Endothelial cell of umbilical vein (primary cell): ENCODE results near the gene IGF2BP1. TPM values are rescaled to one million over a fixed set of nuclear protein-coding genes. Genes with fewer than 3 reads are reported as not detected.

Experiments
- BruUV-seq: library from RNA; stranded (reverse); fragments of 400-500 nt; replicated peaks from 2 replicates; lab custom pipeline; 2021; lab: Mats Ljungman, UMichigan
- CTCF ChIA-PET: fragments of 300-600, 350-600 bp; sonication (Branson Sonifier 250); formaldehyde crosslinking; loops from one replicate; lab custom pipeline; 2021; ENCODE audit warnings: antibody characterized with exemption, inconsistent platforms; lab: Charles Lee
- POLR2A ChIA-PET: fragments of 300-600, 350-600 bp; sonication (Branson Sonifier 250); formaldehyde crosslinking; loops from one replicate; lab custom pipeline; 2021; ENCODE audit warnings: antibody characterized with exemption, inconsistent platforms; lab: Charles Lee
- DNase-seq: peaks from one replicate; pipeline ENCODE4 v3.0.0-alpha.2; 2011; ENCODE audit warnings: low read depth, low spot score
- FAIRE-seq: peaks from 2 replicates; lab custom pipeline; 2011; peaks lifted over from hg19 to GRCh38; lab: Jason Lieb, UNC
- H2AFZ ChIP-seq: 2 replicates; pipeline ENCODE4 v1.6.0; 2012; ENCODE audit warnings: low read depth, low read length, control low read depth, inconsistent platforms
- H3K27ac ChIP-seq: 2 replicates; pipeline ENCODE4 v1.5.1; 2011; ENCODE audit warnings: low read depth, mild to moderate bottlenecking, control low read depth, low read length, moderate library complexity; ENCODE audit not compliant: insufficient read depth
- H3K27me3 ChIP-seq, 2 experiments: 2 replicates each; pipeline versions ENCODE4 v1.6.0 to v1.6.1; 2011; ENCODE audit warnings: low read length in 2 of 2, mixed read lengths in 1 of 2; ENCODE audit not compliant: control insufficient read depth in 2 of 2, insufficient read depth in 2 of 2
- H3K36me3 ChIP-seq, 2 experiments: 2 replicates in 1 of 2; 3 replicates in 1 of 2; pipeline ENCODE4 v1.5.1; 2011; ENCODE audit warnings: low read length in 2 of 2, mild to moderate bottlenecking in 1 of 2, moderate library complexity in 1 of 2; ENCODE audit not compliant: control insufficient read depth in 2 of 2, insufficient read depth in 2 of 2; ENCODE audit errors: extremely low read depth in 1 of 2
- H3K4me1 ChIP-seq: 3 replicates; pipeline ENCODE4 v1.5.1; 2011; ENCODE audit warnings: mild to moderate bottlenecking, low read length; ENCODE audit not compliant: control insufficient read depth, insufficient read depth; ENCODE audit errors: extremely low read depth
- H3K4me2 ChIP-seq: 2 replicates; pipeline ENCODE4 v1.6.1; 2011; ENCODE audit warnings: low read length, control low read depth, mixed read lengths; ENCODE audit not compliant: insufficient read depth
- H3K4me3 ChIP-seq, 3 experiments: fragments of 200-600 bp in 1 of 3; sonication (generic), shearing (Covaris generic) in 1 of 3; replicated peaks in 1 of 3; 2 replicates each; pipeline ENCODE4 v1.5.1; 2011 to 2016; ENCODE audit warnings: control low read depth in 3 of 3, low read length in 3 of 3, mild to moderate bottlenecking in 2 of 3, inconsistent platforms in 1 of 3, low read depth in 1 of 3, moderate library complexity in 1 of 3; ENCODE audit not compliant: insufficient read depth in 1 of 3
- H3K79me2 ChIP-seq: 2 replicates; pipeline ENCODE4 v1.6.0; 2012; ENCODE audit warnings: low read length, inconsistent platforms; ENCODE audit not compliant: control insufficient read depth, insufficient read depth
- H3K9ac ChIP-seq: replicated peaks from 2 replicates; pipeline ENCODE3; 2011; ENCODE audit warnings: low read length, control low read depth; ENCODE audit not compliant: insufficient read depth; ENCODE audit errors: extremely low read depth
- H3K9me1 ChIP-seq: replicated peaks from 3 replicates; pipeline ENCODE4 v1.6.0; 2011; ENCODE audit warnings: mild to moderate bottlenecking, low read length; ENCODE audit not compliant: control insufficient read depth, insufficient read depth; ENCODE audit errors: extremely low read depth
- H3K9me3 ChIP-seq: replicated peaks from 2 replicates; pipeline ENCODE4 v1.5.1; 2012; ENCODE audit warnings: low read length, inconsistent platforms; ENCODE audit not compliant: control insufficient read depth, insufficient read depth
- H4K20me1 ChIP-seq: replicated peaks from 2 replicates; pipeline ENCODE3; 2011; ENCODE audit warnings: mild to moderate bottlenecking, low read length; ENCODE audit not compliant: control insufficient read depth, insufficient read depth; ENCODE audit errors: extremely low read depth
- CTCF ChIP-seq, 2 donors: IDR thresholded peaks; 1 replicate in 1 of 2; 2 replicates in 1 of 2; pipeline ENCODE4 v1.5.1; 2011; ENCODE audit warnings: low read length in 2 of 2, mild to moderate bottlenecking in 2 of 2, moderate library complexity in 2 of 2, control low read depth in 1 of 2, inconsistent platforms in 1 of 2, low read depth in 1 of 2; ENCODE audit not compliant: insufficient read depth in 1 of 2; ENCODE audit errors: extremely low read depth in 1 of 2
- EZH2 ChIP-seq: IDR thresholded peaks from 2 replicates; pipeline ENCODE4 v1.6.1; 2012; ENCODE audit warnings: borderline replicate concordance, low read depth, mild to moderate bottlenecking, moderate library complexity, low read length, inconsistent platforms; ENCODE audit not compliant: severe bottlenecking
- FOS ChIP-seq: IDR thresholded peaks from 2 replicates; pipeline ENCODE4 v1.6.1; 2011; ENCODE audit warnings: mild to moderate bottlenecking, low read length, moderate library complexity, borderline replicate concordance; ENCODE audit not compliant: insufficient read depth
- GATA2 ChIP-seq: IDR thresholded peaks from 2 replicates; pipeline ENCODE4 v1.7.0; 2011; ENCODE audit warnings: low read depth, mild to moderate bottlenecking, moderate library complexity, mixed read lengths, low read length; ENCODE audit not compliant: insufficient read length, insufficient read depth
- JUN ChIP-seq: IDR thresholded peaks from 2 replicates; pipeline ENCODE4 v1.6.1; 2011; ENCODE audit warnings: borderline replicate concordance, low read depth; ENCODE audit not compliant: insufficient read length, insufficient read depth
- MYC ChIP-seq: IDR thresholded peaks from one replicate; pipeline ENCODE4 v1.6.1; 2011; ENCODE audit warnings: mild to moderate bottlenecking, low read depth, low read length
- POLR2A ChIP-seq: IDR thresholded peaks from 2 replicates; pipeline ENCODE4 v1.6.1; 2012; ENCODE audit warnings: low read depth, mild to moderate bottlenecking, control low read depth, low read length
- POLR2AphosphoS5 ChIP-seq: IDR thresholded peaks from 2 replicates; pipeline ENCODE4 v1.6.1; 2012; ENCODE audit warnings: low read depth, mild to moderate bottlenecking, control low read depth, low read length, moderate library complexity; ENCODE audit not compliant: insufficient read depth
- dilution Hi-C: fragments of 300-500 bp; cut with MboI; formaldehyde crosslinking; loops from one replicate; pipeline ENCODE4 v1.15.0; 2019; ENCODE audit warnings: low sequenced_read_pairs; ENCODE audit not compliant: extremely low pct_ligation_motif_present
- intact Hi-C: fragments of 100-400 bp; cut with micrococcal nuclease; formaldehyde crosslinking; loops from one replicate; pipeline ENCODE4 v1.10.0; 2022
- polyA plus RNA-seq, 4 experiments: library from polyadenylated mRNA; depleted of rRNA in 3 of 4; stranded (reverse) in 3 of 4; unstranded in 1 of 4; fragments of >200 nt; gene quantifications; 2 replicates each; pipeline versions ENCODE4 v1.2.1 to v1.2.3, GENCODE V29; 2011 to 2012; ENCODE audit warnings: missing spikeins in 1 of 4
- total RNA-seq: library from RNA; stranded (reverse); gene quantifications from 2 replicates; pipeline ENCODE4 v1.2.3, GENCODE V29; 2021
- TF ChIP-seq, protein P1 (sequence below): IDR thresholded peaks from 2 replicates; pipeline ENCODE4 v1.6.1; 2011; ENCODE audit not compliant: insufficient read depth, insufficient read length

IGF2BP1 gene
- total and polyA plus RNA-seq, 2 donors (not counting 3 experiments of a cell fraction or from before 2014, with no cell fraction given): 9.5 to 99.5 TPM

DNA sequence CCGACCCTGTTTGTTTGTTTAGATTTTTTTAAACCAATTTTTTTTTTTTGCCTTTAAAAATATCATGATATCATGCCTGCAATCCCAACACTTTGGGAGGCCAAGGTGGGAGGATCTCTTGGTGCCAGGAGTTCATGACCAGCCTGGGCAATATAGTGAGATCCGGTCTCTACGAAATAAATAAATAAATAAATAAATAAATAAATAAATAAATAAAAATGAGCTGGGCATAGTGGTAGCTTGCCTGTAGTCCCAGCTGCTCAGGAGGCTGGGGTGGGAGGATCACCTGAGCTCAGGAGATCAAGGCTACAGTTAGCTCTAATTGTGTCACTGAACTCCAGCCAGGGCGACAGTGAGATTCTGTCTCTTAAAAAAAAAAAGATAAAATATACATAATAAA, 8.1 kb upstream of the IGF2BP1 start:
- H3K4me2 ChIP-seq: no peak overlapping the region
- H3K27me3 ChIP-seq: peaks cover 26 to 54% of the 10 kb centered on the region in 2 experiments
- no peak overlapping the region for H3K27ac ChIP-seq
- dilution Hi-C loops: no loop called here
- H3K9me1 ChIP-seq: no peaks in the 10 kb centered on the region
- intact Hi-C loops: no loop called here
- no peak overlapping the region for H3K9ac ChIP-seq
- CTCF ChIA-PET: interaction anchor here (1.2 kb wide), 1 partner anchor 14 kb away, joined by 5 read pairs; no protein-coding TSS in a partner anchor
- DNase-seq (no peak), FAIRE-seq (no peak)
- H3K4me3 ChIP-seq: no peak overlapping the region
- POLR2A ChIA-PET: interaction anchor here (0.7 kb wide), 1 partner anchor 16 kb away, joined by 4 read pairs; no protein-coding TSS in a partner anchor
- H3K9me3 ChIP-seq: no peaks in the 10 kb centered on the region
- no peaks in the 10 kb centered on the region for H3K4me1 ChIP-seq
- no TSS peak for BruUV-seq
- no peak overlapping the region for H2AFZ ChIP-seq
- H4K20me1 ChIP-seq: no peaks in the 10 kb centered on the region
- no peaks in the 10 kb centered on the region for H3K79me2 ChIP-seq
- TF ChIP-seq POLR2AphosphoS5 (no peak), CTCF (IDR thresholded peaks at IDR 0.05; ENCODE audit: extremely low read depth in 1 of 2, insufficient read depth in 1 of 2, low read depth in 1 of 2, low read length in 2 of 2) (no peak), JUN (no peak), EZH2 (no peak), GATA2 (no peak), FOS (no peak), MYC (no peak), POLR2A (no peak)
- TF ChIP-seq, protein P1, sequence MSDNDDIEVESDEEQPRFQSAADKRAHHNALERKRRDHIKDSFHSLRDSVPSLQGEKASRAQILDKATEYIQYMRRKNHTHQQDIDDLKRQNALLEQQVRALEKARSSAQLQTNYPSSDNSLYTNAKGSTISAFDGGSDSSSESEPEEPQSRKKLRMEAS: no peak
- no peaks in the 10 kb centered on the region for H3K36me3 ChIP-seq
